ENCODE measurements around the gene CBFA2T3.

The CBFA2T3 gene

GRCh38 chr16:88938777-88939244 lies 38.2 kb downstream of the CBFA2T3 start:
- no peak for DNase-seq (ENCODE audit: low read depth)

GRCh38 chr16:88938119-88938776 lies 38.8 kb downstream of the CBFA2T3 start:
- DNase-seq (ENCODE audit: low read depth): no peak

- DNase-seq (ENCODE audit: low read depth): no peak
These were observed 39.8 kb downstream of the CBFA2T3 start for GRCh38 chr16:88937206-88937621.

- DNase-seq (ENCODE audit: low read depth): no peak
These were observed 40.3 kb downstream of the CBFA2T3 start for GRCh38 chr16:88936556-88937205.

- no peak for DNase-seq (ENCODE audit: low read depth)
These were observed 40.9 kb downstream of the CBFA2T3 start for GRCh38 chr16:88936008-88936555.

- DNase-seq (ENCODE audit: low read depth): no peak
These were observed 42.8 kb downstream of the CBFA2T3 start for GRCh38 chr16:88934066-88934667.

GRCh38 chr16:88932929-88933328 lies 44.1 kb downstream of the CBFA2T3 start:
- no peak for DNase-seq (ENCODE audit: low read depth)

GRCh38 chr16:88931936-88932335 lies 45.1 kb downstream of the CBFA2T3 start:
- no peak for DNase-seq (ENCODE audit: low read depth)

GRCh38 chr16:88931373-88931900 lies 45.6 kb downstream of the CBFA2T3 start:
- no peak for DNase-seq (ENCODE audit: low read depth)

- DNase-seq (ENCODE audit: low read depth): no peak
These were observed 46.3 kb downstream of the CBFA2T3 start for GRCh38 chr16:88930716-88931115.

- DNase-seq (ENCODE audit: low read depth): no peak
These were observed 47.9 kb downstream of the CBFA2T3 start for GRCh38 chr16:88929091-88929445.

GRCh38 chr16:88928405-88929090 lies 48.5 kb downstream of the CBFA2T3 start:
- no peak for DNase-seq (ENCODE audit: low read depth)

GRCh38 chr16:88927661-88928060 lies 49.3 kb downstream of the CBFA2T3 start:
- no peak for DNase-seq (ENCODE audit: low read depth)

GRCh38 chr16:88927010-88927409 lies 50.0 kb downstream of the CBFA2T3 start:
- DNase-seq (ENCODE audit: low read depth): no peak

- DNase-seq (ENCODE audit: low read depth): no peak
These were observed 50.5 kb downstream of the CBFA2T3 start for GRCh38 chr16:88926374-88926990.

- no peak for DNase-seq (ENCODE audit: low read depth)
These were observed 51.5 kb downstream of the CBFA2T3 start for GRCh38 chr16:88925540-88925887.

- peak; percentile 71 for DNase-seq (ENCODE audit: low read depth)
These were observed 52.0 kb downstream of the CBFA2T3 start for GRCh38 chr16:88924834-88925539.

GRCh38 chr16:88923926-88924833 lies 52.8 kb downstream of the CBFA2T3 start:
- DNase-seq (ENCODE audit: low read depth): no peak

GRCh38 chr16:88923450-88923849 lies 53.6 kb downstream of the CBFA2T3 start:
- no peak for DNase-seq (ENCODE audit: low read depth)

GRCh38 chr16:88922826-88923410 lies 54.1 kb downstream of the CBFA2T3 start:
- no peak for DNase-seq (ENCODE audit: low read depth)

Measured in iris pigment epithelial cell (primary cell).